ENCODE results near the gene S100A13. TPM values are rescaled to one million over a fixed set of nuclear protein-coding genes. Genes with fewer than 3 reads are reported as not detected.

Gene S100A13
- total and polyA plus RNA-seq, 9 of the 15 experiments (the other 6 are each of a cell fraction or from before 2014, with no cell fraction given): 41.9 to 129 (median 58.0) TPM

DNA sequence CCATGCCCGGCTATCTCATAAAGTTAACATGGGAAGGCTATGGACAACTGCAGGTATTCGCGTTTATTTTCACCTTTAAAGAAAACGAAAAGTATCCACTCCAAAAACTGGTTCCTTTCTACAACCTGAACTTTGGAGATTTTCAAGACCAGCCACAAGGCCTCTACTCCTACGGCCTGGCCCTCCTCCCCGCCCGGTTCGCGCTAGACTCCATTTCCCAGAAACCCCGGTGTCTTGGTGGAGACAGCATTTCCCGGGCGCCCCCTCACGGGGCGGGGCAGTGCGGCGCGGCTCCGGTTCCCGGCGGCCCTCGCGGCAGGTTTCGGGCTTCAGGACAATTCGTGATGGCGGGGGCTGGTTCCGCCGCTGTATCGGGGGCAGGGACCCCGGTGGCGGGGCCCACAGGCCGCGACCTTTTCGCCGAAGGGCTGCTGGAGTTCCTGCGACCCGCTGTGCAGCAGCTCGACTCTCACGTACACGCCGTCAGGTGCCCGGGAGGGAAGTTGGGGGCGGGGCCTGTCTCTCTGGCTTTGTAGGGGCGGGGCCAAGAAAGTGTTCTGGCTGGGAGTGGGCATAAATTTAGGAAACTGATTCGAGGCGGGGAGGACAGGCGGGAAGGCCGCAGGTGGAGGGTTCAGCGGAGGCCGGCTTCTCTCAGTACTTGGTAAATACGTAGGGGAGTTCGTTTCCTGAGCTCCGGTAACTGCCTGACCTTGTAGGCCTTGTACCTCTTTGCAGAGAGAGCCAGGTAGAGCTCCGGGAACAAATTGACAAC is 31.3 kb upstream of the S100A13 start, which contains the start of gene SNAPIN (continued):
- TF ChIP-seq, protein P1, sequence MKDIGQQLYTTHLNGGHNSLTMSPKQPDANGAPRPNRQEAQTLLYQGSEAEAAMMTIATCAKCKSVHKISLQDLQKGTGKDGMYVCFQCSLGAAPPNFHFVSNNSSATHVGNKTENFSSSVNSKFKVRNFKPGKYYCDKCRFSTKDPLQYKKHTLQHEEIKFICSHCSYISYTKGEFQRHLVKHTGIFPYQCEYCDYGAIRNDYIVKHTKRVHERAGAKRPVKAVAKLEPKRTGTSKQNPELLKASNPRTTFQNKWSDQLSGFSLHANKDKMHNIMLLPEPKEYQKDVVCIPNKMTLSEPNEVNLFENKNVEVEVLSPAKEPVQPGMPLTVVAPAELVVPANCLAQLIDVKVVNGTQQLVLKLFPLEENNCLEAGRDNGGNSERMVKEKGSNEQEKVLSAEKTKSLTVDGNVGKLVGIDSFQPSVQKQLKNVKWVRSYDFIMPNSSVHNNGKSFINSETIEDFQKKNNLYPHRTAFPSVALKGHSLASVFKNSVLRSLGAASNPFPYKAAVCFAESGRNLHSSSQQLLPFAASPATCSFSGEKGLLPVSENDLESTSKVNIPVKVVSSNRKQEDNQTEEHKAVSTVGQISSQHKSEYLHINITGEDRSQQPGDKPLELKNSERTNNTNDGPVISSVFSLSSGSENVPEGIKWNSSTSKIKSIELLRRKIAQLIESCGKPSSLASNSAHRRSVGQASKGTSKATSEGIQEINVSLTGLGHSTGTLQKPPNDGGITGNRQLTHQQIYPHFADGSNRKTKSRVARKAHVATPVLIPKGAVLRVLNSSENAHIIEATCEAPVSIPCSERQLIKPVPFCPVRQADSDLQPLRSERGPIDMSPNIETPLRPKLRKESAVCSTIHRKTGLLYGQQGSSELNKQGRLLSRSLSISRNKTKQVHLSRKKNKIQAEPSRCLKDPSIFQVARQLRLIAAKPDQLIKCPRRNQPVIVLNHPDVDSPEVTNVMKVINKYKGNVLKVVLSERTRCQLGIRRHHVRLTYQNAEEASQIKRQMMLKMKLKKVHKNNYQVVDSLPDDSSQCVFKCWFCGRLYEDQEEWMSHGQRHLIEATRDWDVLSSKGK (CRISPR knock-in tag; IDR thresholded peaks at IDR 0.05): no peak
- TF ChIP-seq, protein P2, sequence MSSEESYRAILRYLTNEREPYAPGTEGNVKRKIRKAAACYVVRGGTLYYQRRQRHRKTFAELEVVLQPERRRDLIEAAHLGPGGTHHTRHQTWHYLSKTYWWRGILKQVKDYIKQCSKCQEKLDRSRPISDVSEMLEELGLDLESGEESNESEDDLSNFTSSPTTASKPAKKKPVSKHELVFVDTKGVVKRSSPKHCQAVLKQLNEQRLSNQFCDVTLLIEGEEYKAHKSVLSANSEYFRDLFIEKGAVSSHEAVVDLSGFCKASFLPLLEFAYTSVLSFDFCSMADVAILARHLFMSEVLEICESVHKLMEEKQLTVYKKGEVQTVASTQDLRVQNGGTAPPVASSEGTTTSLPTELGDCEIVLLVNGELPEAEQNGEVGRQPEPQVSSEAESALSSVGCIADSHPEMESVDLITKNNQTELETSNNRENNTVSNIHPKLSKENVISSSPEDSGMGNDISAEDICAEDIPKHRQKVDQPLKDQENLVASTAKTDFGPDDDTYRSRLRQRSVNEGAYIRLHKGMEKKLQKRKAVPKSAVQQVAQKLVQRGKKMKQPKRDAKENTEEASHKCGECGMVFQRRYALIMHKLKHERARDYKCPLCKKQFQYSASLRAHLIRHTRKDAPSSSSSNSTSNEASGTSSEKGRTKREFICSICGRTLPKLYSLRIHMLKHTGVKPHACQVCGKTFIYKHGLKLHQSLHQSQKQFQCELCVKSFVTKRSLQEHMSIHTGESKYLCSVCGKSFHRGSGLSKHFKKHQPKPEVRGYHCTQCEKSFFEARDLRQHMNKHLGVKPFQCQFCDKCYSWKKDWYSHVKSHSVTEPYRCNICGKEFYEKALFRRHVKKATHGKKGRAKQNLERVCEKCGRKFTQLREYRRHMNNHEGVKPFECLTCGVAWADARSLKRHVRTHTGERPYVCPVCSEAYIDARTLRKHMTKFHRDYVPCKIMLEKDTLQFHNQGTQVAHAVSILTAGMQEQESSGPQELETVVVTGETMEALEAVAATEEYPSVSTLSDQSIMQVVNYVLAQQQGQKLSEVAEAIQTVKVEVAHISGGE (CRISPR knock-in tag; IDR thresholded peaks at IDR 0.05): peak in 1 of 3 experiments; percentile 78; a peak in 2 of 6 replicates
- TF ChIP-seq SMARCC2 (IDR thresholded peaks at IDR 0.05; ENCODE audit: low read depth): no peak
- TF ChIP-seq SREBF2 (CRISPR knock-in tag; IDR thresholded peaks at IDR 0.05): no peak
- TF ChIP-seq FUS (optimal IDR thresholded peaks at IDR 0.05; ENCODE audit: low read depth, low read length): no peak
- TF ChIP-seq CHCHD3 (CRISPR knock-in tag; IDR thresholded peaks at IDR 0.05): no peak
- no peak for TF ChIP-seq TAF9B (IDR thresholded peaks at IDR 0.05; ENCODE audit: partially characterized antibody)
- TF ChIP-seq, protein P3, sequence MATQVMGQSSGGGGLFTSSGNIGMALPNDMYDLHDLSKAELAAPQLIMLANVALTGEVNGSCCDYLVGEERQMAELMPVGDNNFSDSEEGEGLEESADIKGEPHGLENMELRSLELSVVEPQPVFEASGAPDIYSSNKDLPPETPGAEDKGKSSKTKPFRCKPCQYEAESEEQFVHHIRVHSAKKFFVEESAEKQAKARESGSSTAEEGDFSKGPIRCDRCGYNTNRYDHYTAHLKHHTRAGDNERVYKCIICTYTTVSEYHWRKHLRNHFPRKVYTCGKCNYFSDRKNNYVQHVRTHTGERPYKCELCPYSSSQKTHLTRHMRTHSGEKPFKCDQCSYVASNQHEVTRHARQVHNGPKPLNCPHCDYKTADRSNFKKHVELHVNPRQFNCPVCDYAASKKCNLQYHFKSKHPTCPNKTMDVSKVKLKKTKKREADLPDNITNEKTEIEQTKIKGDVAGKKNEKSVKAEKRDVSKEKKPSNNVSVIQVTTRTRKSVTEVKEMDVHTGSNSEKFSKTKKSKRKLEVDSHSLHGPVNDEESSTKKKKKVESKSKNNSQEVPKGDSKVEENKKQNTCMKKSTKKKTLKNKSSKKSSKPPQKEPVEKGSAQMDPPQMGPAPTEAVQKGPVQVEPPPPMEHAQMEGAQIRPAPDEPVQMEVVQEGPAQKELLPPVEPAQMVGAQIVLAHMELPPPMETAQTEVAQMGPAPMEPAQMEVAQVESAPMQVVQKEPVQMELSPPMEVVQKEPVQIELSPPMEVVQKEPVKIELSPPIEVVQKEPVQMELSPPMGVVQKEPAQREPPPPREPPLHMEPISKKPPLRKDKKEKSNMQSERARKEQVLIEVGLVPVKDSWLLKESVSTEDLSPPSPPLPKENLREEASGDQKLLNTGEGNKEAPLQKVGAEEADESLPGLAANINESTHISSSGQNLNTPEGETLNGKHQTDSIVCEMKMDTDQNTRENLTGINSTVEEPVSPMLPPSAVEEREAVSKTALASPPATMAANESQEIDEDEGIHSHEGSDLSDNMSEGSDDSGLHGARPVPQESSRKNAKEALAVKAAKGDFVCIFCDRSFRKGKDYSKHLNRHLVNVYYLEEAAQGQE (IDR thresholded peaks at IDR 0.05; ENCODE audit: borderline replicate concordance): no peak
- TF ChIP-seq, protein P3 (CRISPR knock-in tag; IDR thresholded peaks at IDR 0.05; ENCODE audit: low read depth): peak; percentile 64
- TF ChIP-seq FOXJ3 (CRISPR knock-in tag; IDR thresholded peaks at IDR 0.05): no peak
- TF ChIP-seq MCM5 (IDR thresholded peaks at IDR 0.05; ENCODE audit: low read depth): no peak
- TF ChIP-seq MXI1 (IDR thresholded peaks at IDR 0.05; ENCODE audit: low read depth, low read length): no peak

Measured in K562 (cell line).